Testis (tissue), 3 donors: ENCODE data around the gene TOP1. TPM values are rescaled to one million over a fixed set of nuclear protein-coding genes. Genes with fewer than 3 reads are reported as not detected.
"Not testable (repeated sequence)": the region's sequence is repeated elsewhere in the genome, so short reads cannot be mapped to it uniquely, and the experiment has no call there.

Experiments used
- DNase-seq: peaks from one replicate; pipeline ENCODE4 v3.0.0-alpha.2; 2019
- H3K27ac ChIP-seq, 2 donors: fragments of 200-600 bp; sonication (generic); one replicate each; pipeline ENCODE4 v1.5.1; 2019
- H3K27me3 ChIP-seq: fragments of 200-600 bp; sonication (generic); one replicate; pipeline ENCODE4 v1.5.1; 2019
- H3K36me3 ChIP-seq: fragments of 200-600 bp; sonication (generic); one replicate; pipeline ENCODE4 v1.5.1; 2017; ENCODE audit warnings: low read depth; ENCODE audit errors: missing control alignments
- H3K4me1 ChIP-seq: fragments of 200-600 bp; sonication (generic); one replicate; pipeline ENCODE4 v1.5.1; 2019
- H3K4me3 ChIP-seq, 2 donors: fragments of 200-600 bp; sonication (generic); one replicate each; pipeline ENCODE4 v1.5.1; 2017 to 2019
- H3K9me3 ChIP-seq: fragments of 200-600 bp; sonication (generic); one replicate; pipeline ENCODE4 v1.5.1; 2017
- CTCF ChIP-seq, 3 experiments: fragments of 450-650 bp in 2 of 3; fragments of 200-600 bp in 1 of 3; sonication (generic) in 1 of 3; IDR thresholded peaks; one replicate each; pipeline ENCODE4 v1.5.1; 2016 to 2019; ENCODE audit warnings: antibody characterized with exemption in 3 of 3, mild to moderate bottlenecking in 2 of 3, moderate library complexity in 1 of 3
- POLR2A ChIP-seq: fragments of 450-650 bp; IDR thresholded peaks from one replicate; pipeline ENCODE4 v1.6.1; 2017; ENCODE audit warnings: antibody characterized with exemption, mild to moderate bottlenecking, moderate library complexity
- WGBS, 2 donors: methylation state at CpG; one replicate each; pipeline ENCODE4 v1.1.5; 2018; 5-methylcytosine and 5-hydroxymethylcytosine counted together
- intact Hi-C: fragments of 100-400 bp; cut with DNase I; formaldehyde crosslinking; loops from one replicate; pipeline ENCODE4 v1.15.1; 2023; ENCODE audit warnings: low total_unique reads
- polyA plus RNA-seq: library from polyadenylated mRNA; stranded (reverse); fragments of 350-450 nt; fragmentation: Illumina TruSeq; extraction: RNeasy Lipid Tissue Mini Kit (QIAGEN cat#74804); gene quantifications from one replicate; pipeline ENCODE4 v1.2.3, GENCODE V29; 2014; ENCODE audit warnings: low read depth, low replicate concordance; ENCODE audit not compliant: insufficient read depth
- total RNA-seq, 2 donors: library from RNA; depleted of rRNA; stranded (reverse); fragments of >200 nt; gene quantifications; one replicate each; pipeline ENCODE4 v1.2.3, GENCODE V29; 2016

TOP1 gene
- total and polyA plus RNA-seq, 3 donors from 2014 or later, result 12.1 to 36.6 (median 33.8) TPM

GRCh38 chr20:41002842-41003142 lies 25.8 kb upstream of the TOP1 start:
- no peaks in the 10 kb centered on the region for H3K9me3 ChIP-seq
- no peak for DNase-seq
- no peaks in the 10 kb centered on the region for H3K36me3 ChIP-seq
- H3K27me3 ChIP-seq, result no peaks in the 10 kb centered on the region
- no peak overlapping the region for H3K4me3 ChIP-seq
- no peak for TF ChIP-seq CTCF (IDR thresholded peaks at IDR 0.05)
- TF ChIP-seq POLR2A, result no peak
- 77 to 80% methylated on average over 1 of the region's 1 CpG for WGBS, 2 donors
- peaks cover 18% of the 10 kb centered on the region for H3K4me1 ChIP-seq
- intact Hi-C loops, result no loop called here
- peak overlapping the region; percentile 18 to 71 for H3K27ac ChIP-seq

- TF ChIP-seq POLR2A (no peak), CTCF (IDR thresholded peaks at IDR 0.05) (no peak)
- Histone ChIP-seq H3K27ac (peak overlapping the region; percentile 18 to 71), H3K36me3 (no peaks in the 10 kb centered on the region), H3K27me3 (no peaks in the 10 kb centered on the region), H3K9me3 (no peaks in the 10 kb centered on the region), H3K4me1 (peaks cover 18% of the 10 kb centered on the region), H3K4me3 (no peak overlapping the region)
- 57 to 65% methylated on average over 12 of the region's 12 CpGs for WGBS, 2 donors
- intact Hi-C loops, result no loop called here
- DNase-seq, result peak; percentile 85
These were observed 25.3 kb upstream of the TOP1 start for GRCh38 chr20:41003143-41003935.

GRCh38 chr20:41003936-41004294 lies 24.7 kb upstream of the TOP1 start:
- intact Hi-C loops, H3K27ac ChIP-seq, H3K4me3 ChIP-seq, DNase-seq, H3K36me3 ChIP-seq, H3K9me3 ChIP-seq, H3K27me3 ChIP-seq: not testable (repeated sequence)
- 89 to 95% methylated on average over 6 of the region's 6 CpGs for WGBS, 2 donors
- peaks cover 18% of the 10 kb centered on the region for H3K4me1 ChIP-seq

GRCh38 chr20:41004531-41005360 lies 23.9 kb upstream of the TOP1 start:
- Histone ChIP-seq H3K27ac (peak overlapping the region; percentile 22 to 44), H3K4me3 (no peak overlapping the region), H3K36me3 (no peaks in the 10 kb centered on the region), H3K4me1 (peaks cover 18% of the 10 kb centered on the region), H3K9me3 (no peaks in the 10 kb centered on the region), H3K27me3 (no peaks in the 10 kb centered on the region)
- TF ChIP-seq CTCF (IDR thresholded peaks at IDR 0.05), result no peak
- TF ChIP-seq POLR2A, result no peak
- intact Hi-C loops, result no loop called here
- no peak for DNase-seq
- 44 to 53% methylated on average over 8 of the region's 8 CpGs for WGBS, 2 donors

GRCh38 chr20:41005361-41005729 lies 23.3 kb upstream of the TOP1 start:
- no peaks in the 10 kb centered on the region for H3K36me3 ChIP-seq
- H3K27me3 ChIP-seq, result no peaks in the 10 kb centered on the region
- WGBS, 2 donors, result 22 to 55% methylated on average over 4 of the region's 4 CpGs
- TF ChIP-seq POLR2A (no peak), CTCF (IDR thresholded peaks at IDR 0.05) (no peak)
- peak overlapping the region in 1 of 2 donors; percentile 44 for H3K27ac ChIP-seq
- no peak overlapping the region for H3K4me3 ChIP-seq
- peak; percentile 83 for DNase-seq
- peaks cover 18% of the 10 kb centered on the region for H3K4me1 ChIP-seq
- intact Hi-C loops, result no loop called here
- no peaks in the 10 kb centered on the region for H3K9me3 ChIP-seq
